BLaER1 treated with 17β-estradiol and CSF1 and Interleukin-3, amounts not matched to agents 10 nM and 100 nM (cell line): ENCODE data around the gene WDR88.
"Not testable (repeated sequence)": the region's sequence is repeated elsewhere in the genome, so short reads cannot be mapped to it uniquely, and the experiment has no call there.

Source experiments
- H3K27ac ChIP-seq, 11 experiments: shearing (Covaris generic); formaldehyde crosslinking; 2 replicates each; pipeline ENCODE4 v1.8.1; 2022
- H3K27me3 ChIP-seq, 11 experiments: shearing (Covaris generic); formaldehyde crosslinking; 2 replicates each; pipeline ENCODE4 v1.8.1; 2022
- H3K36me3 ChIP-seq, 11 experiments: shearing (Covaris generic); formaldehyde crosslinking; 2 replicates each; pipeline ENCODE4 v1.8.1; 2022
- H3K4me1 ChIP-seq, 10 experiments: shearing (Covaris generic); formaldehyde crosslinking; 2 replicates each; pipeline ENCODE4 v1.8.1; 2022
- H3K4me2 ChIP-seq, 11 experiments: shearing (Covaris generic); formaldehyde crosslinking; 2 replicates each; pipeline ENCODE4 v1.8.1; 2022
- H3K4me3 ChIP-seq, 10 experiments: shearing (Covaris generic); formaldehyde crosslinking; 2 replicates each; pipeline ENCODE4 v1.8.1; 2022
- H3K9ac ChIP-seq, 11 experiments: shearing (Covaris generic); formaldehyde crosslinking; 2 replicates each; pipeline ENCODE4 v1.8.1; 2022
- H3K9me3 ChIP-seq, 11 experiments: shearing (Covaris generic); formaldehyde crosslinking; replicated peaks in 1 of 11; 2 replicates each; pipeline ENCODE4 v1.8.1; 2022
- H4K20me1 ChIP-seq, 11 experiments: shearing (Covaris generic); formaldehyde crosslinking; 2 replicates each; pipeline ENCODE4 v1.8.1; 2022
- Cebpa-rat ChIP-seq, 11 experiments: shearing (Covaris generic); IDR thresholded peaks; 2 replicates each; pipeline ENCODE4 v1.8.1; 2022

Gene WDR88

DNA sequence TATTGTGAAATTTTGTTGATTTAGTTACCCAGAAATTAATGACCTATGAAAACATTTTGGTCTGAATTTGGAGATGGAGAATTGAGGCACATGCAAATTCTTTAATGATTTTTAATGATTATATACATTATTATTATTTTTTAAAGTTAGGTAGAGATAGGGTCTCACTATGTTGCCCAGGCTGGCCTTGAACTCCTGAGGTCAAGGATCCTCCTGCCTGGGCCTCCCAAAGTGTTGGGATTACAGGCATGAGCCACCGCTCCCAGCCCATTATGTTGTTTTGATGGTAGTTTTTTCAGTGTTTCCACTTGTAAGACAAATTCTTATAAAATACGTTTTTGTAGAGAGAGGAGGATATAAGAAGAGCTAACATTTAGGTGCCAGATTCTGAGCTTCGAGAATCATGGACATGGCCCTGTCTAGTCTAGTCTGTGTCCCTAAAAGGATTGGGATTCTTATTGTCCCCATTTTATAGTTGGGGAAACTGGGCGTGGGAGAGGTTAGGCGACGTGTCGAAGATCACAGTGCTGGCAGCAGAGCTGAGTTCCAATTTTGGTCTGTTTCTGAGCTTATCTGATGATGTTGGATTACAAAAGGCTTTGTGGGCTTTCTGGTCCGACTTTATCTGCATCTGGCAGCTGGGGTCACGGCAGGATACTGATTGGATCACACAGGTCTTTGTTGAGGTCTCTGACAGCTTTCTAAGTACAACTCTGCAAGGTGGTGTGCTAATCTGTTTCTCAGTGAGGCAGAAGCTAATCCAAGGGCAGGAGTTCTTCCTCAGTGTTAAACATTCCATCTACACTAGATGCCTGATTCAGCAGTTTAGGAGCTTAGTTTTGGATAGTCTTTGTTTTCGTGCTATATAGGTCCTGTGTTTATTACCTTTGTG lies 7.5 kb upstream of the WDR88 start:
- Histone ChIP-seq H3K36me3 (peaks cover 52 to 92% (median 82%) of the 10 kb centered on the region in 11 experiments), H3K4me1 (peaks cover 0 to 3% (median 0%) of the 10 kb centered on the region in 10 experiments; a peak in 1 of 20 replicates), H3K27ac (no peak overlapping the region), H4K20me1 (no peaks in the 10 kb centered on the region), H3K4me2 (no peak overlapping the region), H3K9ac (no peak overlapping the region), H3K9me3 (no peaks in the 10 kb centered on the region), H3K4me3 (no peak overlapping the region), H3K27me3 (no peaks in the 10 kb centered on the region)
- TF ChIP-seq Cebpa-rat (IDR thresholded peaks at IDR 0.05), result no peak

DNA sequence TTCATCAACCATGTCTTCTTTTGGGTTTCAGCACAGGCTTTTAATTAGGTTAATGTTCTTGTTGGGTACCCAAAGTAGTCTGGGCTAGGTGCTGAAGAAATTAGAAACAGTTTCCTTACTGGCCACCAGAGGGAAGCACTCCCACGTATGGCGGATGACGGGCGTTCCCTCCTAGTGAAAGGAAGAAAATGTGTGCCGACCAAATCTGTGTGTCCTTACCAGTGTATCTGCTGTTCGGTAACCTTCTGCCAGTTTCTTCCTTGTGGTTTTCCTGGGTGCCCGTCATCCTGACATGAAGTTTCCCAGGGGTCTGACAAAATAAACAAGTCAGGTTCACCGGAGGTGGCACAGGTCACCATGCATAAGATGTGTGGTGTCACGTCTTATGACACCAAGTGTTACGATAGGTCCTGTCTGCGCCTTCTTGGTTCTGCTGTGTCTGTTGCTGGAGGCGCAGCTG lies 6.0 kb upstream of the WDR88 start:
- H3K27me3 ChIP-seq, result no peaks in the 10 kb centered on the region
- H3K4me3 ChIP-seq, result no peak overlapping the region
- H4K20me1 ChIP-seq, result no peaks in the 10 kb centered on the region
- no peak for TF ChIP-seq Cebpa-rat (IDR thresholded peaks at IDR 0.05)
- H3K4me1 ChIP-seq, result peaks cover 0 to 3% (median 0%) of the 10 kb centered on the region in 10 experiments; a peak in 1 of 20 replicates
- no peaks in the 10 kb centered on the region for H3K9me3 ChIP-seq
- H3K9ac ChIP-seq, result peak overlapping the region in 1 of 11 experiments; percentile 5; a peak in 1 of 22 replicates
- H3K27ac ChIP-seq, result no peak overlapping the region
- peaks cover 66 to 99% (median 88%) of the 10 kb centered on the region in 11 experiments for H3K36me3 ChIP-seq
- H3K4me2 ChIP-seq, result peak overlapping the region in 2 of 11 experiments; percentile 27 to 71; a peak in 3 of 22 replicates

DNA sequence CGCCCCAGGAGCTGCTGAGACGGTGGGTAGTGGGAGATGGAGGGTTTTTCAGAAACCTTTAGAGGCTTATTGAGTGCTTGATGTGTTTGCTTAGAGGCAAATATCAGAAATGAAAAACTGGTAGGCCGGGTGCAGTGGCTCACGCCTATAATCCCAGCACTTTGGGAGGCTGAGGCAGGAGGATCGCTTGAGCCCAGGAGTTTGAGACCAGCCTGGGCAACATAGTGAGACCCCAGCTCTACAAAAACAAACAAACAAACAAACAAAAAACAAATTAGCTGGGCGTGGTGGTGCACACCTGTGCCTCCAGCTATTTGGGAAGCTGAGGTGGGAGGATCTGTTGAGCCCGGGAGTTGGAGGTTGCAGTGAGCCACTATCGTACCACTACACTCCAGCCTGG lies 5.2 kb upstream of the WDR88 start:
- peaks cover 68 to 100% (median 87%) of the 10 kb centered on the region in 11 experiments for H3K36me3 ChIP-seq
- H3K9ac ChIP-seq, H3K27ac ChIP-seq, H3K4me2 ChIP-seq, H4K20me1 ChIP-seq, H3K4me1 ChIP-seq, H3K9me3 ChIP-seq, H3K27me3 ChIP-seq, H3K4me3 ChIP-seq: not testable (repeated sequence)

GRCh38 chr19:33129901-33130300 lies 2.0 kb upstream of the WDR88 start:
- no peaks in the 10 kb centered on the region; a peak in 1 of 22 replicates for H4K20me1 ChIP-seq
- TF ChIP-seq Cebpa-rat (IDR thresholded peaks at IDR 0.05), result no peak
- no peak overlapping the region for H3K9ac ChIP-seq
- no peak overlapping the region for H3K4me2 ChIP-seq
- peaks cover 0 to 3% (median 0%) of the 10 kb centered on the region in 10 experiments; a peak in 1 of 20 replicates for H3K4me1 ChIP-seq
- peaks cover 6 to 18% (median 15%) of the 10 kb centered on the region in 11 experiments; a peak in 19 of 22 replicates for H3K27me3 ChIP-seq
- no peak overlapping the region for H3K27ac ChIP-seq
- H3K36me3 ChIP-seq, result peaks cover 67 to 79% (median 73%) of the 10 kb centered on the region in 11 experiments
- H3K9me3 ChIP-seq, result no peaks in the 10 kb centered on the region
- H3K4me3 ChIP-seq, result no peak overlapping the region

GRCh38 chr19:33130433-33130832 lies 1.5 kb upstream of the WDR88 start:
- Histone ChIP-seq H3K36me3 (peaks cover 61 to 74% (median 68%) of the 10 kb centered on the region in 11 experiments), H4K20me1 (no peaks in the 10 kb centered on the region; a peak in 1 of 22 replicates), H3K9me3 (0 out of 22 replicates have a peak, but pooled peaks cover 0 to 3% (median 0%) of the 10 kb centered on the region in 11 experiments), H3K9ac (peak overlapping the region in 1 of 11 experiments; percentile 47; a peak in 3 of 22 replicates), H3K4me2 (no peak overlapping the region), H3K27ac (no peak overlapping the region), H3K27me3 (peaks cover 6 to 23% (median 17%) of the 10 kb centered on the region in 11 experiments; a peak in 21 of 22 replicates), H3K4me1 (peaks cover 0 to 3% (median 0%) of the 10 kb centered on the region in 10 experiments; a peak in 1 of 20 replicates), H3K4me3 (no peak overlapping the region)
- no peak for TF ChIP-seq Cebpa-rat (IDR thresholded peaks at IDR 0.05)

- Histone ChIP-seq H3K4me3 (no peak overlapping the region), H4K20me1 (no peaks in the 10 kb centered on the region; a peak in 1 of 22 replicates), H3K9ac (no peak overlapping the region), H3K36me3 (peaks cover 44 to 54% (median 50%) of the 10 kb centered on the region in 11 experiments), H3K27me3 (peaks cover 6 to 26% (median 20%) of the 10 kb centered on the region in 11 experiments; a peak in 21 of 22 replicates), H3K9me3 (0 out of 22 replicates have a peak, but pooled peaks cover 0 to 3% (median 0%) of the 10 kb centered on the region in 11 experiments), H3K4me1 (no peaks in the 10 kb centered on the region), H3K27ac (no peak overlapping the region), H3K4me2 (no peak overlapping the region)
- TF ChIP-seq Cebpa-rat (IDR thresholded peaks at IDR 0.05), result no peak
Measured at GRCh38 chr19:33132425-33132824, 511 bp downstream of the WDR88 start.

DNA sequence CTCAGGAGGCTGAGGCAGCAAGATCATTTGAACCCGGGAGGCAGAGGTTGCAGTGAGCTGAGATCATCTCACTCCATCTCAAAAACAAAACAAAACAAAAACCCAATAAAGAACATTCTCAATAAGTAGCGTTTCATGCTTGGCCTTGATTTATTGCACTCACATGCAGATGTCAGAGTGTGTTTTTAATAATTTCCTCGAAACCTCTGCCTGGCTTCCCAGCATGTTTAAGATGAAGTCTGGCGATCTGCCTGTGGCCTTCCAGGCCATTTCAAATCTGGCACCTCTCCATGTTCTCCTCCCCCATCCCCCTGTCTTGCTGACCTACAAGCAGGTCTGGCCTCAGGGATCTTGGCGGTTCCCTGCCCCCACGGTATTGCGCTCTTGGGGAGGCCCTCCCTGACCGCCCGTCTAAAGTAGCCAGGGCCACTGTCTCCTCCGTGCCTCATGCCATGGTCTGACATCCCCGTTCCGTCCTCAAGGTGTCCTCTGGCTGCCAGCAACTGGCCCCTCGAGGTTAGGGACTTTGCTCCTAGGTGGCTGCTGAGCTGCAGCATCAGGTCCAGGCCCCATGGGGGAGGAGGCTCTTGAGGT lies 1.6 kb downstream of the WDR88 start:
- H3K27me3 ChIP-seq, result peaks cover 6 to 26% (median 20%) of the 10 kb centered on the region in 11 experiments; a peak in 21 of 22 replicates
- H3K27ac ChIP-seq, result no peak overlapping the region
- H3K4me1 ChIP-seq, result no peaks in the 10 kb centered on the region
- 0 out of 22 replicates have a peak, but pooled peaks cover 0 to 3% (median 0%) of the 10 kb centered on the region in 11 experiments for H3K9me3 ChIP-seq
- H3K36me3 ChIP-seq, result peaks cover 33 to 43% (median 39%) of the 10 kb centered on the region in 11 experiments
- no peaks in the 10 kb centered on the region; a peak in 1 of 22 replicates for H4K20me1 ChIP-seq
- H3K4me2 ChIP-seq, result no peak overlapping the region
- no peak for TF ChIP-seq Cebpa-rat (IDR thresholded peaks at IDR 0.05)
- H3K9ac ChIP-seq, result no peak overlapping the region
- no peak overlapping the region for H3K4me3 ChIP-seq

DNA sequence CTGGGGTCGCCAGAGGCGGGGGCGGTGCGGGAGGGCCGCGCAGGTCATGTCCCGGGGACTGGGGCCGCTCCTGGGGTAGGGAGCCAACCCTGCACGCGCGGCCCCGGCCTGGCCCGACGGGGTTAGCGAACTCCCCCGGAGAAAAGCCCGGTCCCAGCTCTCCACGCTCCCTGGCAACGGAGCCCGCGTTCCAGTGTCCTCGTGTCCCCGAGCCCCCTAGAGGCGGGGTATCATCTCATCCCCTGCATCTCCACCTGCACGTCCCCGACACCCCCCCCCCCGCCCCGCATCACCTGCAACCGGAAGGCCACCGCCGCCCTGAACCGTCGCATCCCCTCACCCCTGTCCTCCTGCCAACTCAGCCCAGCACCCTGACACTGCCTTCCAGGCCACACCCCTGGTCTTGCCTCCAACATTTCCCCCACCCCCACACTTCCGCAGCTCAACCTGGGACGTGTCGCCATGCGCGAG lies 2.7 kb downstream of the WDR88 start:
- Histone ChIP-seq H3K9ac (no peak overlapping the region), H3K4me1 (peaks cover 0 to 6% (median 0%) of the 10 kb centered on the region in 10 experiments; a peak in 7 of 20 replicates), H3K4me2 (no peak overlapping the region), H3K36me3 (peaks cover 22 to 32% (median 28%) of the 10 kb centered on the region in 11 experiments), H4K20me1 (no peaks in the 10 kb centered on the region; a peak in 1 of 22 replicates), H3K27ac (no peak overlapping the region), H3K9me3 (0 out of 22 replicates have a peak, but pooled peaks cover 0 to 3% (median 0%) of the 10 kb centered on the region in 11 experiments), H3K27me3 (peaks cover 6 to 26% (median 20%) of the 10 kb centered on the region in 11 experiments; a peak in 21 of 22 replicates), H3K4me3 (no peak overlapping the region)
- TF ChIP-seq Cebpa-rat (IDR thresholded peaks at IDR 0.05), result no peak
